ENCODE data around the gene KRT73. TPM values are rescaled to one million over a fixed set of nuclear protein-coding genes. Genes with fewer than 3 reads are reported as not detected.

KRT73 gene
- total RNA-seq, 3 donors from 2014 or later, result not detected

DNA sequence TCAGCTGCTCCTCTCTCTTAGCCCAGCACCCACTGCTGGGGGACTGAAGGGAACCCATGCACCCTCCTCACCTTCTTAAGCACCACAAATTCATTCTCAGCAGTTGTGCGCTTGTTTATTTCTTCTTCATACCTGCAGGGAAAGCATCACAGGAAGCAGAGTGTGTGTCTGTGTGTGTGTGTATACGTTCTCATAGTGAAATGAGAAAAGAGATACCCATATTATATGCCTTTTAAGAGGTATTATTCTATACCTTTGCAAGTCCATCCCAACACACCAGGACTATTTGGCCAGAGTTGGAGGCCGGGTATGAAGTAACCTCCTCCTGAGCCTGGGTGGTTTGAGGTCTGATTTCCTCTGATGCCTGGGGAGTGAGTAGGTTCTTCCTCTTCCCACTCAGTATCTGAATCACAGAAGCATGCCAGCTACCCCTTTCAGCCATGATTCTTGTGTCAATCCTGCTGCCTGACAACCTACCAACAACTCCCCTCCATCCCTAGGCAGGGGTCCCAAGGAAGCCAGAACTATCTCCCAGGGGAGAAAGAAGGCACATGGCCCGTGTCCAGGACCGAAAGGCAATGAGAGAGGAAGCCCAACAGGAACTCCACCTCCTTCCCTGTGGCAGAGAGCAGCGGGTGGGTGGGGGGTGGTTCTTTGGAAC is 3.0 kb downstream of the KRT73 start:
- intact Hi-C loops (cut with DNase I; ENCODE audit: low total_unique reads), result no loop called here
- H3K27ac ChIP-seq, result no peak overlapping the region
- no peaks in the 10 kb centered on the region for H3K36me3 ChIP-seq
- TF ChIP-seq, protein P1, sequence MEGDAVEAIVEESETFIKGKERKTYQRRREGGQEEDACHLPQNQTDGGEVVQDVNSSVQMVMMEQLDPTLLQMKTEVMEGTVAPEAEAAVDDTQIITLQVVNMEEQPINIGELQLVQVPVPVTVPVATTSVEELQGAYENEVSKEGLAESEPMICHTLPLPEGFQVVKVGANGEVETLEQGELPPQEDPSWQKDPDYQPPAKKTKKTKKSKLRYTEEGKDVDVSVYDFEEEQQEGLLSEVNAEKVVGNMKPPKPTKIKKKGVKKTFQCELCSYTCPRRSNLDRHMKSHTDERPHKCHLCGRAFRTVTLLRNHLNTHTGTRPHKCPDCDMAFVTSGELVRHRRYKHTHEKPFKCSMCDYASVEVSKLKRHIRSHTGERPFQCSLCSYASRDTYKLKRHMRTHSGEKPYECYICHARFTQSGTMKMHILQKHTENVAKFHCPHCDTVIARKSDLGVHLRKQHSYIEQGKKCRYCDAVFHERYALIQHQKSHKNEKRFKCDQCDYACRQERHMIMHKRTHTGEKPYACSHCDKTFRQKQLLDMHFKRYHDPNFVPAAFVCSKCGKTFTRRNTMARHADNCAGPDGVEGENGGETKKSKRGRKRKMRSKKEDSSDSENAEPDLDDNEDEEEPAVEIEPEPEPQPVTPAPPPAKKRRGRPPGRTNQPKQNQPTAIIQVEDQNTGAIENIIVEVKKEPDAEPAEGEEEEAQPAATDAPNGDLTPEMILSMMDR (IDR thresholded peaks at IDR 0.05), result no peak
- no peak for TF ChIP-seq POLR2A (IDR thresholded peaks at IDR 0.05)
- DNase-seq (ENCODE audit: low spot score in 2 of 2), result no peak
- H3K4me3 ChIP-seq, result no peak overlapping the region
- H3K9me3 ChIP-seq, result no peaks in the 10 kb centered on the region
- peaks cover 0 to 6% of the 10 kb centered on the region in 2 donors for H3K27me3 ChIP-seq
- H3K4me1 ChIP-seq, result no peaks in the 10 kb centered on the region

DNA sequence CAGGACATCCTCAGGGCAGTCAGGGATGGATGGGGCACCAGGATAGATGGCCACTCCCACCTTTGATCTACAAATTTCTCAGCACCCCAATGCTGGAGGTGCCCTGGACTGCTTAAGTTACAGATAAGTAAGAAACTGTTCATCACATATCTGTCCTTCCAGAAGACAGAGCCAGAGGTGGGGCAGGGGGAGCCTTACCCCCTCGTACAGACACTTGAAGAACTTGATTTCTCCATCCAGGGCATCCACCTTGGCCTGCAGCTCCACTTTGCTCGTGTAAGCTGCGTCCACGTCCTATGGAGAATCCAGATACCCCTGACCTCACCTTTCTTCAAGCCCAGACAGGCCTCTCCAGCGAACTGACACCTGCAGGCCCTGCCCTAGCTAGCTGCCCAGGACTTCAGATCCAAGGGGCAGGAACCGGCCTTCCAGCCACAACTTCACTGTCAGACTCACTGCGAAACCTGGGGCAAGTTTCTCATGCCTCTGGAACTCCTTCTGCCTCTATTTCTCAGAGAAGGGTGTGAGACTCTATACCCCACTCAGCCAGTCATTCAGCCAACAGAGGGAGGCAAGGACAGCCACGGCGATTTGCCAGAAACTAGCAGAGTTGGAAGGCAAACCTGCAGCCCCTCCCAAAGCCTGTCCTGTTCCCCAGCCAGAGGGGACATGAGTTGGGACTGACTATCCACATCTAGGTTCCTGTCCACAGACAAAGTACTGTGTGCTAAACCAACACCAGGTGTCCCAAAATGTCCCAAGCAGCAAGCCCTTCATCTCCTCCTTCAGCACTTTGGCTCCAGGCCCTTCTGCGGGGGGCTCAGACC is 3.8 kb downstream of the KRT73 start:
- Histone ChIP-seq H3K4me3 (no peak overlapping the region), H3K4me1 (no peaks in the 10 kb centered on the region), H3K27me3 (peaks cover 0 to 6% of the 10 kb centered on the region in 2 donors), H3K27ac (no peak overlapping the region), H3K9me3 (no peaks in the 10 kb centered on the region), H3K36me3 (no peaks in the 10 kb centered on the region)
- intact Hi-C loops (cut with DNase I; ENCODE audit: low total_unique reads), result no loop called here
- no peak for DNase-seq (ENCODE audit: low spot score in 2 of 2)
- TF ChIP-seq, protein P1 (IDR thresholded peaks at IDR 0.05), result no peak
- no peak for TF ChIP-seq POLR2AphosphoS5 (IDR thresholded peaks at IDR 0.05)
- TF ChIP-seq POLR2A (IDR thresholded peaks at IDR 0.05), result no peak

DNA sequence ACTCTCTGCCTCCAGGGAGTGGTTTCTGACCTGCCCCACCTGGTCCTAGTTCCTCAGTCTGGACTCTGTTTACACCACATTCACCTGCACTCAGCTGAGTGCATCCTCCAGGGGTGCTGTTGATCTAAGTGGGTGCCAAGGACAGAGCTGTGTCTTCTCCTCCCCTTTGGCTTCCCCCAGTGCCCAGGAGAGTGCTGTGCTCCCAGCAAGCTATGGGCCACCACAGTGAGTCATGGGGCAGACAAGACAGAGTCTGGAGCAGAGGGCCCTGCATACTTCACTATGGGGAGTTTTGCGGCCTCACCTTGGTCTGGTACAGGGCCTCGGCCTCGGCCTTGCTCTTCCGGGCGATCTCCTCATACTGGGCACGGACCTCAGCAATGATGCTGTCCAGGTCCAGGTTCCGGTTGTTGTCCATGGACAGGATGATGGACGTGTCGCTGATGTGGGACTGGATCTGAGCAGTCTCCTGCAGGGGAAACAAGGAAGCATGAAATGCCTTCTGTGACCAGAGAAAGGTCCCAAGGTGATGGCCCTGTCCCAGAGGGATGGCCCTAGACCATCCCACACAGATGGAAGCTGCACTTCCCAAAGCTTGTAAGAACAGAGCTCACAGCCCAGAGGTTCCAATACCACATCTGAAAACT is 4.9 kb downstream of the KRT73 start:
- Histone ChIP-seq H3K27ac (no peak overlapping the region), H3K36me3 (no peaks in the 10 kb centered on the region), H3K9me3 (no peaks in the 10 kb centered on the region), H3K27me3 (peaks cover 0 to 6% of the 10 kb centered on the region in 2 donors), H3K4me1 (no peaks in the 10 kb centered on the region), H3K4me3 (no peak overlapping the region)
- no peak for DNase-seq (ENCODE audit: low spot score in 2 of 2)
- TF ChIP-seq POLR2A (IDR thresholded peaks at IDR 0.05) (no peak), POLR2AphosphoS5 (IDR thresholded peaks at IDR 0.05) (no peak)
- TF ChIP-seq, protein P1 (IDR thresholded peaks at IDR 0.05), result no peak
- intact Hi-C loops (cut with DNase I; ENCODE audit: low total_unique reads), result no loop called here

DNA sequence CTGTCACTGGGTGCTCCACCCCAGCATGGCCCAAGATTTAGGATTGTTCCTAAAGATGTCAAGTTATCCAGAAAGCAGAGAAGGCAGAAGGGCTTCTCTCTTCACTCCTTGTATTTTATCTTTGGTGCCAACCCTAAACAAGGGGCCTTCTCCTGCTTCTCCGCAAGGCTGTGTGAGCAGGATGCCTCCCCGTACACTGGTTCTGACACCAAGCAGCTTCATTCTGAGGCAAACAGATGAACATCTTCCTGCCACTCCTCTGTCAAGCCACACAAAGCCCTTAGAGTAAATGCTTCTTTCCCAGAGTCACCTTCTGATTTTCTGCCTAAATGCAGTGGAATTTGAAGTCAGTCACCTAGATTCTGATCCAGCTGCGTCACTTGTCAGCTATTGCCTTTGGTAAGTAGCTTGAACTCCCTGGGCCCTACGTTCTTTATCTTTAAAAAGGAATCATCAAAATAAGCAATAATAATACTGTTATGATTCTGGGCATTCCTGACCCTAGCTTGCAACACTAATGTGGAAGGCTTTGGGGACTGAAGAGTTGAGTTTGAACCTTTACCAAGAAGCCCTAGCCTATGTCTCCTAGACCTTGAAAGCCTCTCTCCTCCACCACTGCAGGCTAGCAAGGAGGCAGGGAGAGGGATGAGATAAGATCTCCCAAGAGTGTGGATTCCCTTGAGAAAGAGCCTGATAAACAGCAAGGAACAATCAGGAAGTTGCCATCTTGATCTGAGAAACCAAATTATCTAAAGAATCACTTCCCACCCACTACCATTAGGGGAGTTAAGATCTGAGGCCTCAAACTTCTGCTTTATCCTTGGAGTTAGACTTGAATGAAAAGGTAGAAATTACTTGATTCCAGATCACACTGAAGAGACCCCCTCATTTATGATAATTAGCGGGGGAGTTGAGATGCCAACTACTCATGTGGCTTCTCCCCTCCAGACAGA is 5.7 kb downstream of the KRT73 start:
- Histone ChIP-seq H3K27ac (no peak overlapping the region), H3K9me3 (no peaks in the 10 kb centered on the region), H3K27me3 (peaks cover 0 to 6% of the 10 kb centered on the region in 2 donors), H3K36me3 (no peaks in the 10 kb centered on the region), H3K4me1 (no peaks in the 10 kb centered on the region), H3K4me3 (no peak overlapping the region)
- DNase-seq (ENCODE audit: low spot score in 2 of 2), result no peak
- no peak for TF ChIP-seq POLR2AphosphoS5 (IDR thresholded peaks at IDR 0.05)
- TF ChIP-seq POLR2A (IDR thresholded peaks at IDR 0.05), result no peak
- TF ChIP-seq, protein P1 (IDR thresholded peaks at IDR 0.05), result no peak
- intact Hi-C loops (cut with DNase I; ENCODE audit: low total_unique reads), result no loop called here
